Astrocyte (in vitro differentiated cells and primary cell): ENCODE data around the gene SUOX. TPM values are rescaled to one million over a fixed set of nuclear protein-coding genes. Genes with fewer than 3 reads are reported as not detected.
"Not testable (repeated sequence)": the region's sequence is repeated elsewhere in the genome, so short reads cannot be mapped to it uniquely, and the experiment has no call there.

Experiments used
- DNase-seq: peaks from one replicate; pipeline ENCODE4 v3.0.0-alpha.2; 2010; ENCODE audit warnings: low read depth
- FAIRE-seq: peaks from 2 replicates; lab custom pipeline; 2011; peaks lifted over from hg19 to GRCh38; lab: Jason Lieb, UNC
- H2AFZ ChIP-seq: 2 replicates; pipeline ENCODE4 v1.6.0; 2012; ENCODE audit warnings: low read depth, low read length, inconsistent platforms
- H3K27ac ChIP-seq: 2 replicates; pipeline ENCODE4 v1.5.1; 2011; ENCODE audit warnings: low read depth, low read length, inconsistent platforms
- H3K27me3 ChIP-seq: 2 replicates; pipeline ENCODE4 v1.6.0; 2011; ENCODE audit warnings: low read length, inconsistent platforms; ENCODE audit not compliant: insufficient read depth
- H3K36me3 ChIP-seq: 2 replicates; pipeline ENCODE4 v1.5.1; 2011; ENCODE audit warnings: low read length, inconsistent platforms; ENCODE audit not compliant: insufficient read depth
- H3K4me1 ChIP-seq: 2 replicates; pipeline ENCODE4 v1.5.1; 2011; ENCODE audit warnings: low read length, inconsistent platforms; ENCODE audit not compliant: insufficient read depth
- H3K4me2 ChIP-seq: 2 replicates; pipeline ENCODE4 v1.6.0; 2012; ENCODE audit warnings: low read length, inconsistent platforms
- H3K4me3 ChIP-seq: 2 replicates; pipeline ENCODE4 v1.5.1; 2011; ENCODE audit warnings: low read depth, mild to moderate bottlenecking, low read length, inconsistent platforms; ENCODE audit not compliant: insufficient read depth
- H3K79me2 ChIP-seq: 2 replicates; pipeline ENCODE4 v1.6.0; 2012; ENCODE audit warnings: mild to moderate bottlenecking, low read length, inconsistent platforms; ENCODE audit not compliant: insufficient read depth
- H3K9ac ChIP-seq: 2 replicates; pipeline ENCODE4 v1.6.0; 2012; ENCODE audit warnings: mild to moderate bottlenecking, low read length, inconsistent platforms
- H3K9me3 ChIP-seq: 2 replicates; pipeline ENCODE4 v1.5.1; 2012; ENCODE audit warnings: low read depth, mild to moderate bottlenecking, low read length, inconsistent platforms; ENCODE audit not compliant: insufficient read depth
- H4K20me1 ChIP-seq: 2 replicates; pipeline ENCODE4 v1.6.0; 2012; ENCODE audit warnings: low read length, inconsistent platforms; ENCODE audit not compliant: insufficient read depth
- H3K27ac Mint-ChIP-seq: one replicate; pipeline ENCODE4 v1.8.0; 2021; ENCODE audit warnings: mild to moderate bottlenecking, mixed read lengths; ENCODE audit not compliant: unreplicated experiment
- H3K27me3 Mint-ChIP-seq: one replicate; pipeline ENCODE4 v1.8.0; 2021; ENCODE audit warnings: low read depth, mixed read lengths; ENCODE audit not compliant: unreplicated experiment
- H3K36me3 Mint-ChIP-seq: one replicate; pipeline ENCODE4 v1.8.0; 2021; ENCODE audit warnings: low read depth, mixed read lengths; ENCODE audit not compliant: unreplicated experiment
- H3K4me1 Mint-ChIP-seq: one replicate; pipeline ENCODE4 v1.8.0; 2021; ENCODE audit warnings: low read depth, mixed read lengths; ENCODE audit not compliant: unreplicated experiment
- H3K4me3 Mint-ChIP-seq: one replicate; pipeline ENCODE4 v1.8.0; 2021; ENCODE audit warnings: mild to moderate bottlenecking, moderate library complexity, mixed read lengths; ENCODE audit not compliant: unreplicated experiment
- H3K9me3 Mint-ChIP-seq: one replicate; pipeline ENCODE4 v1.8.0; 2021; ENCODE audit warnings: mild to moderate bottlenecking, mixed read lengths; ENCODE audit not compliant: unreplicated experiment
- CTCF ChIP-seq: IDR thresholded peaks from 2 replicates; pipeline ENCODE4 v1.5.1; 2011; ENCODE audit warnings: low read depth, mild to moderate bottlenecking, inconsistent platforms, low read length, moderate library complexity; ENCODE audit not compliant: insufficient read depth
- EZH2 ChIP-seq: IDR thresholded peaks from 2 replicates; pipeline ENCODE4 v1.6.1; 2012; ENCODE audit warnings: mild to moderate bottlenecking, low read length, inconsistent platforms; ENCODE audit not compliant: insufficient read depth
- total RNA-seq: library from RNA; stranded (reverse); gene quantifications from 2 replicates; pipeline ENCODE4 v1.2.1, GENCODE V29; 2021

The SUOX gene
- total RNA-seq, 1 donor from 2014 or later, result 14.3 TPM

- FAIRE-seq, result peak; percentile 13
- Mint-ChIP-seq H3K4me3 (peak within 1 kb of the TSS; percentile 98), H3K9me3 (no peaks in the 10 kb centered on the region), H3K27me3 (no peaks in the 10 kb centered on the region), H3K36me3 (no peaks in the 10 kb centered on the region), H3K4me1 (peaks cover 13% of the 10 kb centered on the region), H3K27ac (peak within 1 kb of the TSS; percentile 96)
- H3K4me1 ChIP-seq, result peaks cover 21% of the 10 kb centered on the region
- DNase-seq, result peak; percentile 99
- peak within 1 kb of the TSS; percentile 99 for H3K27ac ChIP-seq
- H3K9ac ChIP-seq, result peak within 1 kb of the TSS; percentile 97
- H3K4me3 ChIP-seq, result peak within 1 kb of the TSS; percentile 90
- peaks cover 29% of the 10 kb centered on the region for H3K36me3 ChIP-seq
- H2AFZ ChIP-seq, result peak within 1 kb of the TSS; percentile 99
- no peaks in the 10 kb centered on the region for H3K27me3 ChIP-seq
- no peak for TF ChIP-seq EZH2
- peak; percentile 17 for TF ChIP-seq CTCF
- peak within 1 kb of the TSS; percentile 98 for H3K4me2 ChIP-seq
- H3K9me3 ChIP-seq, result no peaks in the 10 kb centered on the region
- H3K79me2 ChIP-seq, result peaks cover 32% of the 10 kb centered on the region
- H4K20me1 ChIP-seq, result peaks cover 40% of the 10 kb centered on the region
These were observed 44.7 kb downstream of the SUOX start, which contains the start of gene RPS26 for GRCh38 chr12:56041552-56042429. RPS26 (plus strand) TSS chr12:56041918; CDS start chr12:56042167, 249 bp downstream.

- peak overlapping the region; percentile 99 for H3K27ac ChIP-seq
- H3K9ac ChIP-seq, result peak overlapping the region; percentile 97
- not testable (repeated sequence) for H3K36me3 Mint-ChIP-seq, H3K9me3 ChIP-seq, H3K9me3 Mint-ChIP-seq, H3K27me3 ChIP-seq, H3K27me3 Mint-ChIP-seq, DNase-seq, H2AFZ ChIP-seq, FAIRE-seq
- H3K36me3 ChIP-seq, result peaks cover 29% of the 10 kb centered on the region
- peak overlapping the region; percentile 96 for H3K27ac Mint-ChIP-seq
- peaks cover 32% of the 10 kb centered on the region for H3K79me2 ChIP-seq
- peak overlapping the region; percentile 90 for H3K4me3 ChIP-seq
- peak overlapping the region; percentile 98 for H3K4me3 Mint-ChIP-seq
- H3K4me1 Mint-ChIP-seq, result peaks cover 15% of the 10 kb centered on the region
- peaks cover 23% of the 10 kb centered on the region for H3K4me1 ChIP-seq
- H4K20me1 ChIP-seq, result peaks cover 40% of the 10 kb centered on the region
- peak overlapping the region; percentile 98 for H3K4me2 ChIP-seq
These were observed 45.3 kb downstream of the SUOX start for GRCh38 chr12:56042430-56042813.

GRCh38 chr12:56042843-56043242 is 45.8 kb downstream of the SUOX start:
- FAIRE-seq (no peak), DNase-seq (no peak)
- Mint-ChIP-seq H3K9me3 (no peaks in the 10 kb centered on the region), H3K4me1 (peaks cover 15% of the 10 kb centered on the region), H3K4me3 (peak overlapping the region; percentile 98), H3K27me3 (no peaks in the 10 kb centered on the region), H3K27ac (peak overlapping the region; percentile 96), H3K36me3 (peaks cover 2% of the 10 kb centered on the region)
- peaks cover 29% of the 10 kb centered on the region for H3K36me3 ChIP-seq
- TF ChIP-seq EZH2 (no peak), CTCF (no peak)
- H4K20me1 ChIP-seq, result peaks cover 40% of the 10 kb centered on the region
- no peaks in the 10 kb centered on the region for H3K27me3 ChIP-seq
- H3K9me3 ChIP-seq, result no peaks in the 10 kb centered on the region
- H3K9ac ChIP-seq, result peak overlapping the region; percentile 97
- H3K4me1 ChIP-seq, result peaks cover 23% of the 10 kb centered on the region
- H2AFZ ChIP-seq, result no peak overlapping the region
- H3K4me3 ChIP-seq, result peak overlapping the region; percentile 90
- H3K27ac ChIP-seq, result peak overlapping the region; percentile 99
- peaks cover 32% of the 10 kb centered on the region for H3K79me2 ChIP-seq
- peak overlapping the region; percentile 98 for H3K4me2 ChIP-seq
